BJ (cell line): Measurements from ENCODE around the gene TRAPPC4. TPM values are rescaled to one million over a fixed set of nuclear protein-coding genes. Genes with fewer than 3 reads are reported as not detected.

ENCODE experiments used
- CTCF ChIA-PET: fragments of 350-600 bp; formaldehyde crosslinking; extraction: SDS; loops from one replicate; lab custom pipeline; 2021; ENCODE audit warnings: antibody characterized with exemption, inconsistent platforms; lab: Yijun Ruan, JAX
- POLR2A ChIA-PET: fragments of 300-600 bp; sonication (Branson Sonifier 250); formaldehyde crosslinking; extraction: SDS; loops from one replicate; lab custom pipeline; 2021; ENCODE audit warnings: antibody characterized with exemption; lab: Charles Lee
- DNase-seq: peaks from one replicate; pipeline ENCODE4 v3.0.0-alpha.2; 2011; ENCODE audit warnings: low read depth
- H3K27me3 ChIP-seq: 2 replicates; pipeline ENCODE4 v1.6.0; 2011; ENCODE audit warnings: low read length; ENCODE audit not compliant: control insufficient read depth, insufficient read depth
- H3K36me3 ChIP-seq: 2 replicates; pipeline ENCODE4 v1.5.1; 2011; ENCODE audit warnings: low read length; ENCODE audit not compliant: control insufficient read depth, insufficient read depth
- H3K4me3 ChIP-seq: 2 replicates; pipeline ENCODE4 v1.5.1; 2011; ENCODE audit warnings: low read depth, mild to moderate bottlenecking, control low read depth, low read length
- CTCF ChIP-seq: IDR thresholded peaks from 2 replicates; pipeline ENCODE4 v1.5.1; 2011; ENCODE audit warnings: low read depth, mild to moderate bottlenecking, control low read depth, inconsistent platforms, low read length, moderate library complexity; ENCODE audit not compliant: insufficient read depth
- polyA plus RNA-seq: library from polyadenylated mRNA; depleted of rRNA; stranded (reverse); fragments of >200 nt; gene quantifications from 2 replicates; pipeline ENCODE4 v1.2.3, GENCODE V29; 2011

The TRAPPC4 gene
- polyA plus RNA-seq, 1 experiment, result 167 TPM

GRCh38 chr11:119023741-119024140, 5.2 kb downstream of the TRAPPC4 start:
- DNase-seq, result no peak
- CTCF ChIA-PET, result no interaction called here
- no peak overlapping the region for H3K4me3 ChIP-seq
- POLR2A ChIA-PET, result interaction anchor here (0.6 kb wide), 2 partner anchors 61 to 98 kb away, joined by 5 to 14 read pairs; partner anchors contain the start of gene HINFP
- H3K27me3 ChIP-seq, result no peaks in the 10 kb centered on the region
- H3K36me3 ChIP-seq, result peaks cover 8% of the 10 kb centered on the region
- no peak for TF ChIP-seq CTCF

GRCh38 chr11:119024430-119025098, 6.0 kb downstream of the TRAPPC4 start:
- Histone ChIP-seq H3K4me3 (no peak overlapping the region), H3K36me3 (peaks cover 8% of the 10 kb centered on the region), H3K27me3 (no peaks in the 10 kb centered on the region)
- TF ChIP-seq CTCF, result no peak
- DNase-seq, result no peak
- ChIA-PET POLR2A (no interaction called here), CTCF (interaction anchor here (1.0 kb wide), 1 partner anchor 95 kb away, joined by 4 read pairs; no protein-coding TSS in a partner anchor)

- DNase-seq, result no peak
- CTCF ChIA-PET, result interaction anchor here (1.0 kb wide), 1 partner anchor 95 kb away, joined by 4 read pairs; no protein-coding TSS in a partner anchor
- POLR2A ChIA-PET, result no interaction called here
- H3K4me3 ChIP-seq, result no peak overlapping the region
- peaks cover 8% of the 10 kb centered on the region for H3K36me3 ChIP-seq
- TF ChIP-seq CTCF, result no peak
- H3K27me3 ChIP-seq, result no peaks in the 10 kb centered on the region
Observed at GRCh38 chr11:119025099-119025473, 6.5 kb downstream of the TRAPPC4 start.

GRCh38 chr11:119025541-119025940, 7.0 kb downstream of the TRAPPC4 start:
- no peaks in the 10 kb centered on the region for H3K27me3 ChIP-seq
- no peak for TF ChIP-seq CTCF
- H3K4me3 ChIP-seq, result no peak overlapping the region
- no peak for DNase-seq
- CTCF ChIA-PET, result no interaction called here
- POLR2A ChIA-PET, result no interaction called here
- H3K36me3 ChIP-seq, result peaks cover 8% of the 10 kb centered on the region

GRCh38 chr11:119025978-119026766, 7.6 kb downstream of the TRAPPC4 start:
- Histone ChIP-seq H3K36me3 (peaks cover 8% of the 10 kb centered on the region), H3K27me3 (no peaks in the 10 kb centered on the region), H3K4me3 (no peak overlapping the region)
- POLR2A ChIA-PET, result no interaction called here
- CTCF ChIA-PET, result no interaction called here
- TF ChIP-seq CTCF, result no peak
- DNase-seq, result no peak
